Measurements from ENCODE around the gene LRPAP1.

Gene LRPAP1

DNA sequence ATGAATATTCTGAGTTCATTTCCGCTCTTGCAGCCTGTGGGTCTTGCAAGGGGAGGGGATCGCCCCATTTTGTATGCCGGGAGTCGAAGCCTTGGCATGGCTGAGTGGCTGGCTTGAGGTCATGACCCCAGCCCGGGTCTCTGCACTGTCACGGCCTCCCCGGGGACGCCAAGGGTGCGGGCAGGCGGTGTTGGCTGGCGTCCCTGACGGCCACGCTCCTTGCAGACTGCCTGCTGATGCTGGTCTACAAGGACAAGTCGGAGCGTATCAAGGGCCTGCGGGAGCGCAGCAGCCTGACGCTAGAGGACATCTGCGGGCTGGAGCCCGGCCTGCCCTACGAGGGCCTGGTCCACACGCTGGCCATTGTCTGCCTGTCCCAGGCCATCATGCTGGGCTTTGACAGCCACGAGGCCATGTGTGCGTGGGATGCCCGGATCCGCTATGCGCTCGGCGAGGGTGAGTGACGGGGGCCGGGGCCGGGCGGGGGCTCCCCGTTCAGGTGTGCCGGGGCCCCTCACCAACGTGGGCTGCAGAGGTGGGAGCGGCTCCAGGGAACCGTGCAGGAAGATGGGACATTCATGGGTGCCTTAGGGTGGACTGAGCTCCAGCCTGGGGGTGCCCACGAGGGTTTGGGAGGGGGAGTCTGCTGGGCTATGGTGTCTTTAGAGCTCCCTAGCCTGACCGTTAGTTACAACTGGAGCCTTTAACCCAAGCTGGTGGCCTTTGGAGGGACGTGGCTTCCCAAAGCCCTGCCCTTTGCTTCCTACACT lies 58.9 kb downstream of the LRPAP1 start:
- no peak for DNase-seq

DNA sequence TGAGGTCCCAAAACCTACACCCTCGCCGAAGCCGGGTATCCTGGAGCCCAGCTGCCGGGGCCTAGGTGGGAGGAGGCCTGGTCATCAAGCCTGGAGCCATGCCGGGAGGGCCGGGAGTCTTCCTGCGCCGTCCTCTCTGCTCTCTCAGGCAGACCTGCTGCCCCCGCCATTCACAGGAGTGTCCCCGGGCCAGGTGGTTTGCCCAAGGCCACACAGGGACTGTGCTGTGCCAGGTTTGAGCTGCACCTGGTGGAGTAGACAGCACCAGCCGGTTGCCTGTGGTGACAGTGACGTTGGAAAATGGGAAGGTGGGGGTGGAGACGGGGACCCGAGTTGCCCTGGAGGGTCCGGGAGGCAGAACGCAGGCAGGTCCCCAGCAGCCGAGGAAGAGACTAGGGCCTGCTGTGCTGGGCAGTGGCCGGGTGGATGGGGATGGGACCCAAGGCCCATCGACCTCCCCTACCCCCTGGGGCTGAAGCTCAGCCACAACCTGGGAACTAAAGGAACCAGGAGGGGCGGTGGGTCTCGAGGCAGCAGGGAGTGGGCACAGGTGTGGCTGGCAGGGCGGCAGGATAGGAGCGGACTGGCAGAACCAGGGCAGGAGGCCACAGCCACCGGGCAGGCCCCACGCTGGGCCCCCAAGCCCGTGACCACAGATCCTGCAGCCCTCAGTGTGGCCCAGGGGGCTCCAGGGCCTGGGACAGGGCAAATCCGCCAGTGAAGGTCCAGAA lies 59.6 kb downstream of the LRPAP1 start:
- DNase-seq, result no peak

DNA sequence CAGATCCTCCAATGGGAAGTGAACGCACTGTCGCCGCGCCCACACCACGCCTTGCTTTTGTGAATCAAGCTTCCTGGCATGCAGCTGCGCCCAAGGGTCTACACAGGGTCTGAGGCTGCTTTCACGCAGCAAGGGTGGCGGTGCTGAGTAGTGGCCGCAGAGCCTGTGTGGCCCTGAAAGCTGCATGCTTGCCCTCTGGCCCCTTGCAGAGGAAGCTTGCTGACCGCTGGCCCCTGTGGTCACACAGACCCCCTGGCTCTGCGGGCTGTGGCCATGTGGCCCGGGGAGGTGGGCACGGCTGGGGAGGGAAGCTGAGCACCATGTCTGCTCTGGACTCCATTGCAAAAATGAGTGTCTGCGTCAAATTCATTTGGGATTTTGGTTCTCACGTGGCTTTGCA lies 60.3 kb downstream of the LRPAP1 start:
- no peak for DNase-seq

DNA sequence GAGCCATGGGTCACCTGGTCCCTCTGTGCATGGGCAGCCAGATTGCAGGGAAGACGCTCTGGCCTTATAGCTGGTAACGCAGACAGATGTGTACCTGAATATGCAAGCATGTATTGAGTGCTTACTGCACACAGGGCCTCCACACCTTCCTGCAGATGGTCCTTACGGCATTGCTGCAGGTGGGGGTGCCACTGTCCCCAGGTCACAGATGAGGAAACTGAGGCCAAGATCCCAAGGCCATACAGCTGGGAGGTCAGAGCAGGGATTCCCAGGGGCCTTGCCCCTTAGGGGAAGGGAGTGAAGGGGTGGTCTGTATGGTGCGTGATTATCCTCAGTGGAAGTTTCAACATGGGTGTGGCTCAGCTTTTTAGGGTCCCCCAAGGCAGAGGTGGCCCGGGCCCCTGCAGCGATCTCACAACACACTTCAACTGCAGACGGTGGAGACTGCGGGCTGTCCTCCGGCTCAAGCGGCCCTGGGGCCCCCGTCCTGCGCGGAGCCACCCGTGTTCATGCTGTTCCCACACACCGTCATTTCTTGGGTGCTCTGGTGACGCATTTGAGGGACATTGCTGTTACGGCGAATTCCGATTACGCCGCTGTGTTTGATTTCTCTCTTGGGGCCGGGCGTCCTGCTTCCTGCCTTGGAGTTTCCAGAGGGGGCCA lies 61.0 kb downstream of the LRPAP1 start:
- no peak for DNase-seq

DNA sequence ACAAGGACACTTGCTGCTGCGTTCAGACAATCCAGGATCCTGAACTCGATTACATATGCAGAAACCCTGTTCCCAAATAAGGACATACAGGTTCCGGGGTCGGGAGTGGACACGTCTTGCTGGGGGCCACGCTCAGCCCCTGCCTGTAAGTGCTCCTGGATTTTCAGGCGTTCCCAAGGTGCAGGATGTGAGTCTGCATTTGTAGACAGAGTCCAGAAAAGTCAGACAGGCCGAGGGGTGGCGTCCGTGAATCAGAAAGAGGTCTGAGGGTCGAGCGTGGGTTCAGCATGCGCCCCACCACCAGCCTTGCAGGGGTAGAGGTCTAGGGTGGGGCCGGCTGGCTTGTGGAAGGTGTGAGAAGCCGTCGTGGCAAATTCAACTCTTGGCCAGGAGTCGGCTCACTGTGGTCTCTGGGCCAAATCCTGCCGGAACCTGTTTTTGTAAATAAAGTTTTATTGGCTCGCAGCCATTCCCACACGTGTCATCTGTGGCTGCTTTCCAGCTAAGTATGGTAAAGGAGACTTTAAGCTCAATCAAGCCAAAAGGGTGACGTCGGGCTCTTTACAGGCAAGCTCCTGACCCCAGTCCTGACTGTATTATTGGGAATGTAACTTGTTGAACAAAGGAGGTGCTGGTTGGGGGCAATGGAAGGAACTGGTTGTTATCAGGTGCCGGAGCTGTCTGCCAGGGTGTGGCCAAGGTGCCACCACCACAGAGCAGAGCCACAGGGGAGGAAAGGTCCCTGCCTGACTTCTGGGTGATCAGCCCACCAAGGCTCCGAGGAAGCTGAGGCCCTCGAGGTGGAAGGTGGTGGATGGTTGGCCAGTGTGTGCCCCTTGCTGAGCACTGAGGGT lies 61.8 kb downstream of the LRPAP1 start:
- no peak for DNase-seq

DNA sequence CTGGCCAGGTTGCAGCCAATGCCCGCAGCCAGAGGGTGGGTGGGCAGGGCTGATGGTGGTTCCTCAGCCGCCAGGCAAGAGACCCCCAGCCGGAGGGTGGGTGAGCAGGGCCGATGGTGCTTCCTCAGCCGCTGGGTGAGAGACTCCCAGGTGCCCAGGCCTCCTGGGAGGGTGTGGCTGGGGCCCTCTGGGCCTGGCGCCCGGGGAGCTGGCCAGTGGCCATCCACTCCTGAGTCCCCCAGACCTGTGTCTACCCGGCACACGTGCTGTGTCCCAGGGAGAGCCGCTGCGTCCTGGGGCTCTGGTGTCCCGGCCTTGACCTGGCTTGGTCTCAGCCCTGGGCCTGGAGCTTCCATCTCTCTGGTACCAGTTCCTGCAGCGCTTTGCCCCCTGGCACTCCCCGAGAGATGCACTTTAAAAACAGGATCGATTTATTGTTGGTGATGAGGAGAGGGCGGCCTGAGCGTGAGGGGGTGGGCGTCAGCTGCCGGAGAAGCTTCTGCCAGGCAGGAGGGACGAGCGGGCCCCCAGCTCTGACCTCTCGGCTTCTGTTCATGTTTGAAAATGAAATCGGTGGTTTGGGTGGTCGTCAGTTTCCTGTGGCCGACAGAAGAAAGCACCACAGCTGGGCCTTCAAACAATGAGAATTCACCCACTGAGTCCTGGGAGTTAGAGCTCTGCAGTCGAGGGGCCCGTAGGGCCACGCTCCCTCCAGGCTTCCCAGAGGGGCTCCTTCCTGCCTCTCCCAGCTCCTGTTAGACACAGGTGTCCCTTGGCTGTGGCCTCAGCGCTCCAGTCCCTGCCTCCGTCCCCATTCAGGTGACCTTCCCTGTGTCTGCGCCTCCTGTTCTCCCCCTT lies 62.6 kb downstream of the LRPAP1 start:
- DNase-seq, result no peak

DNA sequence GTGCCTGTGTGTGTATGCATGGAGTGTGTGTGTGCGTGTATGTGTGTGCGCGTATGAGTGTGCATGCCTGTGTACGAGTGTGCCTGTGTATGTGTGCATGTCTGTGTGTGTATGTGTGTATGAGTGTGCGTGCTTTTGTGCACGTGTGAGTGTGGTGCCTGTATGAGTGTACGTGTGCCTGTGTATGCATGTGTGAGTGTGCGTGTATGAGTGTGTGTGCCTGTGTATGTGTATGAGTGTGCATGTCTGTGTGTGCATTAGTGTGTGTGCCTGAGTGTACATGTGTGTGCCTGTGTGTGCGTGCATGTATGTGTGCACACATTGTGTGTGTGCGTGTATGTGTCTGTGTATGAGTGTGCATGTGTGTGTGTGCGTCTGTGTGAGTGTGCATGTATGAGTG lies 63.4 kb downstream of the LRPAP1 start:
- no peak for DNase-seq

DNA sequence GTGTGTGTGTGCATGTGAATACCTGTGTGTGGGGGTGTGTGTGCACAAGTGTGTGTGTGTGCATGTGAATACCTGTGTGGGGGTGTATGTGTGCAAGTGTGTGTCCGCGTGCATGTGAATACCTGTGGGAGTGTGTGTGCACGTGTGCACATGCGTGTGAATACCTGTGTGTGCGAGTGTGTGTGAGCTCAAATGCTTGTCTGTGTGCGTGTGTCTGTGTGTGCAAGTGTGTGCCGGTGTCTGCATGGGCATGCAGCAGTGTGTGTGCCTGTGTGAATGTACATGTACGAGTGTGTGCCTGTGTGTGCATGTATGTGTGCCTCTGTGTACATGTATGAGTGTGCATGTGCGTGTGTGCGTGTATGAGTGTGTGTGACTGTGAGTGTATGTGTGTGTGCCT lies 64.1 kb downstream of the LRPAP1 start:
- no peak for DNase-seq

DNA sequence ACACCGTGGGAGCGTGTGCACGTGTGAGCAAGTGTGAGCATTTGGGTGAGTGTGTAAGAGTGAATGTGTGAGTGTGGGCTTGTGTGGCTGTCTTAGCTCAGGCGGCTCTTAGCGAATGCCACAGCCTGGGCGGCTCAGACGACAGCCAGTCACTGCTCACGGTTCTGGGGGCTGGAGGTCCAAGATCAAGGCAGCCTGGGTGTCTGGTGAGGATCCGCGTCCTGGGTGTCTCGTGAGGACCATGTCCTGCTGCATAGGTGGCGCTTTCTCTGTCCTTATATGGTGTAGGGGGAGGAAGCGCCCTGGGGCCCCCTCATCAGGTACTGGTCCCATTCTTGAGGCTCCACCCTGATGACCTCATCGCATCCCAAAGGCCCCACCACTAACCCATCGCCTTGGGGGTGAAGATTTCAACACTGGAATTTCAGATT lies 64.6 kb downstream of the LRPAP1 start:
- DNase-seq, result no peak

DNA sequence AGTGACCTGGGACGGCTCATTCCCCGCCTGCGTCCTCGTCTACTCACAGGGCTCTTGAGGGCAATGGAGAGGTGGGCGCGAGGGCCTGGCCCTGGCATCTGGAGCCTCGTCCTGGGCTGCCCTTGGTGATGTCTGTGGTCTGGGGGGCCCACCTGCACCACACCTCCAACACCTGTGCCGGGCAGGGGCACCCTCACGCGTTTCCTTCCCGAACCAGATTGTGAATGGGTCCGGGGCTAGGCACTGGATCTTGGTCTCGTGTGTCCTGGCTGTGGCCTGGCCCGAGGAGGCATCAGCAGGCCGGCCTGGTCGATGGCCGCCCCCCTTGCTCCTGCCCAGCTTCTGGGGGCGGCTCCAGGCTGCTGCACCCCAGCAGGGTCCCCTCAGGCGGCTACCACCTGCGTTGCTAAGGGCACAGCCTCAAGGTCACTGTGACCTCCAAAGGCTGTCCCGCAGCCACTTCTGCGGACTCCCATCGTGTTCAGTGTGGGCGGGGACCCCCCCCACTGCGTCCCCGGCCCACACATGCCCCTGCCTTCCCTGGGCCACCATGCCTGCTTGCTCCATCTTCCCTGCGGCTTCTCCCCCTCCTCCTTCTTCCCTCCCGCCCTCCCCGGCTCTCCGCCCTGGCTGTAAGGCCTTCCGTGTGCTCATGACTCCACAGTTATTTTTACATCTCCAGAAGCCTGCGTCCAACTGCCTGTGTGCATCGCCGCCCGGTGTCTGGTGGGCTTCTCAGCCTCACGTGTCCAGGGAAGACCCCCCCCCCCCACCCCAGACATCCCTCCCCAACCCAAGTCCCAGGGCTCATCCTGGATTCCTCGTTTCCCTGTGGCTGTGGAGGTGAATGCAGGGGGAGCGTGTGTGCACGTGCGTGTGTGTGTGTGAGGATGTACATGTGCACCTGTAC lies 65.3 kb downstream of the LRPAP1 start:
- peak; percentile 23 for DNase-seq

DNA sequence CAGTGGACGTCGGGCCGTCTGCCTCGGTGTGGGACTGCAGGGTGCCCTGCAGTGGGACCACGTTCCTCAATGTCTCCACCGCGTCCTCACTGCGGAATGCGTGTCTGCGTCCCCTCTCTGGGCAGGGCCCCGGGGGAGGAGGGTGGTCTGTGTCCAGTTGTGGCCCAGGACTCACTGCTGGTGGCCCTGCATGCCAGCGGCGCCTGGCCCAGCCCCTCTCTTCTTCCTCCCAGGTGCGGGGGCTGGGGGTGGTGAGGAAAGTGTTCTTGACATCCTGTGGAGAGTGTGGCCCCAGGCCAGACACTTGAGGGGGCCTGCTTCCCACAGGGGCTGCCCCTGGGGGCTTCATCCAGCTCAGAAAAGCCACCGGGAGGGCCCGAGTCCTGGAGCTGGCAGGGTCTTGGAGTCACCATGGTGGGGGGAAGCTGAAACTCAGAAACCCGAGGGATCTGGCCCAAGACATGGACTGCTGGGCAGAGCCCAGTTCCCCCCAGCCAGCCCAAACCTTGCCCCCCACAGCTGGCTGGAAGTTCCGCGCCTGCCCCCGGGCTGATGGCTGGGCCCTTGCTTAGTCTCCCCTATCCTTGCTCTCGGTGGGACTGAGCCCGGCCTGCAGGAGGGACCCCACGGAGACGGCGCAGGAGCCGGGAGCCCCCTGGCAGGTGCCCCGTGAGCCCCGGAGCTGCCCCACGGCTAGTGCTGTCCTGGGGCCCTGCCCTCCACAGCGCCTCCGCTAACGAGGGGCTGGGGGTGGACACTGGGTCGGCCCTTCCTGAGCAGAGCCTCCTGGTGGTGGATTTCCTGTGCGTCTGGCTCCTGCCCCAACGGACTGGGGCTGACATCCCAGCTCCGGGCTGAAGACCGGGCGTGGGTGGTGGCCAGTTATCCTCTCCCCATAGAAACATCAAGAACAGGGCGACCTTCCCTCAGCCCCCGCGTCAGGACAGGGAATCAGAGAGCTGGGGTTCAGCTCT lies 66.2 kb downstream of the LRPAP1 start:
- peak; percentile 28 for DNase-seq

DNA sequence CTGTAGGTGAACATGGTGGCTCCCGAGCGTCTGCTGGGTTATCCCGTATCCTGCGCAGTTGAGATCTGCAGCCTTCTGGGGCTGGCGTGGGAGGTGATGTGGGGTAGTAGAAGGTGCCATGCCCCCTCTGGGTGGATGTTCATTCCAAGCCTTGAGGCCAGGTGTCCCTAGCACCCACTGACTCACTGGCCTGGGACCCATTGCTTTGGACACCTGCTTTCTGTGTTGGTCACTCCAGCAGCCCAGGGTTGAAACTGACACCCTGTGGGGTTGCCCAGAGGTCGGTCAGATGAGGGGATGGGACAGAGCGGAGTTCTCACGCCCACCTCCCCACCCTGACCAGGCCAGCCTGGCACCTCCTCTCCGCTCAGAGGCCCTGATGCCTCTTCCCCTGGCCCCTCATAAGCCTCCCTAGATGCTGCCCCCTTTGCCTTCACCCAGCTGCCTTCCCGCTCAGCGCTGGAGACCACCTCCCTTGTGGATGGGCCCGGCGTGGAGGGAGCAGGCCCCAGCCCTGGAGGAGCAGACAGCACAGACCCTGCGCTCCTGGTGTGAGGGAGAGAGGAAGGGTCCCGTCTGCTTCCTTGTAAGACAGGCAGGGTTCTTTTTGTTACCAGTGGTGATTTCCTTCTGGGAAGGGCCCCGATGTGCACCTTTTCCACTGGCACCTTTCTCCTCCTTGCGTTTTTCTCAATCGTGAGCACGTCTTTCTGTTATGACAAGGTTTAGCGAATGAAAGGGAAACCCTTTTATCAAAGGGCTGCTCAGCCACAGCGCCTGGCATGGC lies 67.1 kb downstream of the LRPAP1 start:
- peak; percentile 10 for DNase-seq

DNA sequence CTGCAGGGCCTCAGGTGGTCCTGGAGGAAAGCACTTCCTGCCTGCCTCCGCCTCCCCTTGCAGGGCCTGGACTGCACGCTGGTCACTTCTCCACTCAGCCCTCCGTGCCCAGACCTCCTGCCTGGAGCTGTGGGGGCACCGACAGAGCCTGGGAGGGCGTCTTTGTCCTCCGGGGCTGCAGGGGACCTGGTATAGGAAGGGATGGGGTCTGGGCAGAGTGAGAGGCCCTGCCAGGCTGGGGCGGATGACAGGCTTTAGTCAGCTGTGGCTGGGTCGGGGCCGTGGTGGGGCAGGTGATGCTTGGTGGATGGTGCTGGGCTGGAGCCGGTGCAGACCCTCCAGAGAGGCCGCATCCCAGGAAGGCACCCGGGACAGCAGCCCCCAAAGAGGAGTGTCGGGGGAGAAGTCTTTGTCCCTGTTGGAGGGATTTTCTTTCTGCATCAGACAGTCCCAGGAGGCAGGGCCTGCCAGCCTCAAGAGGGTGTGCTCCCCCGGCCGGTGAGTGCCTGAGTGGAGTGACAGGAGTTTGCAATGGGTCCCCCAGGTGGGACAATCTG lies 67.8 kb downstream of the LRPAP1 start:
- DNase-seq, result peak; percentile 15

DNA sequence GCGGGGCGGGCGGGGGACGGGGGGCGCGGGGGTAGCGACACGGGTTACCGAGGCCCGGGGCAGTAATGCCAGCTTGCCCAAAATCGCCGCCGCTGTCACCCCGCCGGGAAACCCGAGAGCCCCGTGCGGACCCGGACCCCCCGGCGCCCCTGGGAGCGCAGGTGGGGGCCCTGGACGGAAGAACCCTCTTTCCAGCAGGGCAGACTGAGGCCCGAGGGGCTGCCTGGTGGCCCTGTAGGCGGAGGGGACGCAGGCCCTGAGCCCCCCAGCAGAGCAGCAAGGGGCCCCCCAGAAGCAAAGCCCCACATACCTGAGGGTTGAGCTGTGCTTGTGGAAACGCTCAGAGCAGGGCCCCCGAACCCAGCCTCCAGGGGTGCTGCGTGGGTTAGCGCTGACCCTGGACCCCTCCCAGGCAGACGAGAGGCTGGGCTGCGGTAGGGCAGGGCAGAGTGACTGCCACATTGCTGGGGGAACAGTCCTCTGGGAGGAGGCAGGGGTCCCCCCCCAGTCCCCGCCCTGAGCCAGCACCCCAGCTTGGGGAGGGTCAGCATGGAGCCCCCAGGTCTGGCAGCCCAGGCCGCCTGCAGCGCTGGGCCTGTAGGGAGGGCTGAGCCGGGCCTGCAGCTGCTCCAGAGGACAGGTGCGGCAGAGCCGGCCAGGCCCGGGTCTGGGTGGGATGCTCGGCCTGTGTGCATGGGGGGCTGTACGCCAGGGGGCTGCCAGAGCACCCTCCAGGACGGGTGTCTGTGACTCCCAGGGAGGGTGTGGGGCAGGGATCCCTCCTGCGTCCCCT lies 68.5 kb downstream of the LRPAP1 start:
- peak; percentile 28 for DNase-seq

DNA sequence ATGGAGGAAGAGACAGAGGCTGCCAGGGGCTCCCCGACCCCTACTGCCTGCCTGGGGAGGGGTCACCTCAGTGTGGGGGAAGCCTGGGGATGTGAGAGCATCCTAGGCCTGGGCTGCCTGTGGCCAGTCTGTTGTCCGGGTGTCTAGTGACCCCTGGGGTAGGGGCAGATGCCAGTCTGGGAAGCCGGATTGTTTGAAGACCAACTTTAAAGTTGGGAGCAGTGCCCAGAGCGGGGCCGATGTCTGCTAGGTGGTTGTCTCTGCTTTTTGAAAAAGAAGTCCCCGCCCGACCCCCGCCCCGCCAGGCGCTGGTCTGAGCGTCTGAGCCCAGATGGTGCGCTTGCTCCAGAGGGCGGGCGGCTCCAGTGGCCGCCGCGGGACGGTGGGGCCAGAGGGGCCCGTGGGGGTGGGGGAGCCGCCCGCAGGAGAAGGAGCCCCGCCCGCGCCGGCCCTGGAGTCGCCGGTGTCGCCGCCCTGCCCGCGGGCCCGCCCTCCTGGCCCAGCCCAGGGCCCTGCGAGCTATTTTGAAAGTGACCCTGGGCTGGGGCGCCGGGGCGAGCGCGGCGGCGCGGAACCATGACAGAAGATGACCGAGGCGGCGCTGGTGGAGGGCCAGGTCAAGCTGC lies 69.3 kb downstream of the LRPAP1 start, which contains the start of gene DOK7:
DOK7 (plus strand) TSS at position 517 of the 626 bp plus-strand sequence; CDS start at position 587, 70 bp downstream.
- peak; percentile 45 for DNase-seq

DNA sequence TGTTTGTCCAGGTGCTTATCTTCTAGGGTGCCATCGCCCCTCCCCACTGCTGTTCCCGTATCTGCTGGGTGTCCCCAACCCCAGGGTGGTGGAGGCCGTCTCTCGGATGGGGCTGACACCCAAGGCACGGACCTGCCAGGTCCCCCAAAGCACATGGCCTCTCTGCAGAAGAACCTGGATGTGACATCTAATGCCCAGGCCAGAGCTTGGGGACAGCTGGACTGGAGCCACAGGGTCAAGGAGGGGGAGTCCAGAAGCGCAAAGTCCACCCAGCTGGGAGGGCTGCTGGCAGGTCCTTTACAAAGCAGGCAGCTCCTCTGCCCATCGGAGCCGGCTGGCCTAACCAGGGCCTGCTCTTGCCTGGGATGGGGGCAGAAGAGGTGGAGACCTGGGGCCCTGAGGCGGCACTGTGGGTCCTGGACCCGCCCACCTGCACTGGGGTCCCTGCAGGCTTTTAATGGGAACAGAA lies 69.9 kb downstream of the LRPAP1 start:
- DNase-seq, result peak; percentile 45

Data from right kidney (tissue), 1 donor.